H1 (cell line): ENCODE results near the gene GUCA1A. TPM values are rescaled to one million over a fixed set of nuclear protein-coding genes. Genes with fewer than 3 reads are reported as not detected.

Source experiments
- CTCF ChIA-PET: fragments of 300-600 bp; sonication (Branson Sonifier 250); formaldehyde crosslinking; loops from one replicate; lab custom pipeline; 2021; ENCODE audit not compliant: partially characterized antibody; lab: Charles Lee
- POLR2A ChIA-PET: fragments of 300-600 bp; sonication (Branson Sonifier 250); formaldehyde crosslinking; loops from one replicate; lab custom pipeline; 2021; ENCODE audit warnings: inconsistent platforms; ENCODE audit not compliant: partially characterized antibody; lab: Charles Lee
- DNase-seq, 2 experiments: peaks; one replicate each; pipeline versions ENCODE4 v3.0.0 to v3.0.0-alpha.2; 2010 to 2022; ENCODE audit warnings: low spot score in 2 of 2, low read depth in 1 of 2, mixed read lengths in 1 of 2
- FAIRE-seq: peaks from 2 replicates; lab custom pipeline; 2011; peaks lifted over from hg19 to GRCh38; lab: Jason Lieb, UNC
- H2AFZ ChIP-seq: 2 replicates; pipeline ENCODE4 v1.8.1; 2012; ENCODE audit warnings: low read length, inconsistent platforms
- H2AK5ac ChIP-seq: 2 replicates; pipeline ENCODE4 v1.6.1; 2013; ENCODE audit warnings: low read depth, low read length
- H2BK120ac ChIP-seq: replicated peaks from 2 replicates; pipeline ENCODE3; 2013; ENCODE audit warnings: low read depth, low read length, inconsistent platforms
- H2BK12ac ChIP-seq: 2 replicates; pipeline ENCODE4 v1.6.1; 2013; ENCODE audit warnings: low read depth, low read length
- H2BK15ac ChIP-seq: 2 replicates; pipeline ENCODE4 v1.6.1; 2013; ENCODE audit warnings: low read length
- H2BK20ac ChIP-seq: 2 replicates; pipeline ENCODE4 v1.6.1; 2013; ENCODE audit warnings: low read length
- H2BK5ac ChIP-seq: 2 replicates; pipeline ENCODE4 v1.6.1; 2013; ENCODE audit warnings: low read depth, low read length
- H3K14ac ChIP-seq: 2 replicates; pipeline ENCODE4 v1.6.1; 2013; ENCODE audit warnings: inconsistent platforms; ENCODE audit not compliant: insufficient read length
- H3K18ac ChIP-seq: 2 replicates; pipeline ENCODE4 v1.6.1; 2013; ENCODE audit warnings: low read length; ENCODE audit errors: extremely low read depth
- H3K23ac ChIP-seq: 2 replicates; pipeline ENCODE4 v1.6.1; 2013; ENCODE audit warnings: inconsistent platforms; ENCODE audit not compliant: insufficient read length
- H3K23me2 ChIP-seq: 2 replicates; pipeline ENCODE4 v1.6.1; 2013; ENCODE audit warnings: low read depth, low read length
- H3K27ac ChIP-seq: 2 replicates; pipeline ENCODE4 v1.6.1; 2011; ENCODE audit warnings: low read depth, low read length, inconsistent platforms
- H3K27me3 ChIP-seq, 4 experiments: replicated peaks in 1 of 4; 1 replicate in 1 of 4; 2 replicates in 3 of 4; pipeline versions ENCODE4 v1.6.1 to v1.8.1; 2011 to 2013; ENCODE audit warnings: low read length in 3 of 4, mild to moderate bottlenecking in 3 of 4, inconsistent platforms in 2 of 4, mixed read lengths in 2 of 4, moderate library complexity in 1 of 4; ENCODE audit not compliant: control insufficient read depth in 3 of 4, insufficient read depth in 3 of 4; ENCODE audit errors: extremely low read depth in 1 of 4
- H3K36me3 ChIP-seq, 4 experiments: 2 replicates each; pipeline versions ENCODE4 v1.6.1 to v1.8.1; 2011 to 2013; ENCODE audit warnings: mild to moderate bottlenecking in 4 of 4, low read length in 3 of 4, moderate library complexity in 2 of 4, control low read depth in 1 of 4, inconsistent platforms in 1 of 4; ENCODE audit not compliant: insufficient read depth in 4 of 4, control insufficient read depth in 2 of 4
- H3K4ac ChIP-seq: replicated peaks from 2 replicates; pipeline ENCODE3; 2013; ENCODE audit warnings: low read length, low read depth, mixed read lengths, inconsistent platforms; ENCODE audit not compliant: insufficient read length
- H3K4me1 ChIP-seq, 4 experiments: replicated peaks in 1 of 4; 1 replicate in 1 of 4; 2 replicates in 3 of 4; pipeline versions ENCODE4 v1.6.1 to v1.8.1; 2011 to 2013; ENCODE audit warnings: low read length in 3 of 4, inconsistent platforms in 2 of 4, mixed read lengths in 1 of 4; ENCODE audit not compliant: insufficient read depth in 4 of 4, control insufficient read depth in 3 of 4
- H3K4me2 ChIP-seq, 2 experiments: 2 replicates each; pipeline versions ENCODE4 v1.6.1 to v1.8.1; 2011 to 2013; ENCODE audit warnings: low read depth in 2 of 2, low read length in 2 of 2, control low read depth in 1 of 2, inconsistent platforms in 1 of 2, mild to moderate bottlenecking in 1 of 2; ENCODE audit not compliant: insufficient read depth in 1 of 2
- H3K4me3 ChIP-seq, 4 experiments: fragments of 200-600, 300-600 bp in 1 of 4; sonication (generic), shearing (Covaris generic), sonication (Bioruptor Twin) in 1 of 4; 2 replicates each; pipeline versions ENCODE4 v1.5.1 to v1.8.1; 2011 to 2016; ENCODE audit warnings: low read length in 4 of 4, low read depth in 3 of 4, control low read depth in 2 of 4, inconsistent platforms in 2 of 4, mild to moderate bottlenecking in 2 of 4, mixed read lengths in 1 of 4, moderate library complexity in 1 of 4; ENCODE audit not compliant: insufficient read depth in 2 of 4; ENCODE audit errors: extremely low read depth in 1 of 4
- H3K56ac ChIP-seq: replicated peaks from 2 replicates; pipeline ENCODE3; 2013; ENCODE audit warnings: low read depth, mild to moderate bottlenecking, mixed read lengths, low read length, inconsistent platforms; ENCODE audit not compliant: insufficient read length
- H3K79me1 ChIP-seq: 2 replicates; pipeline ENCODE4 v1.6.1; 2013; ENCODE audit warnings: low read depth, low read length, control low read depth
- H3K79me2 ChIP-seq, 2 experiments: 2 replicates each; pipeline versions ENCODE4 v1.6.1 to v1.8.1; 2012 to 2013; ENCODE audit warnings: low read length in 2 of 2, mild to moderate bottlenecking in 2 of 2, inconsistent platforms in 1 of 2; ENCODE audit not compliant: insufficient read depth in 2 of 2, control insufficient read depth in 1 of 2
- H3K9ac ChIP-seq, 4 experiments: replicated peaks in 1 of 4; 1 replicate in 1 of 4; 2 replicates in 3 of 4; pipeline versions ENCODE4 v1.6.1 to v1.8.1; 2011 to 2013; ENCODE audit warnings: low read depth in 3 of 4, low read length in 3 of 4, control low read depth in 2 of 4, mild to moderate bottlenecking in 2 of 4, moderate library complexity in 2 of 4, inconsistent platforms in 1 of 4; ENCODE audit errors: extremely low read depth in 1 of 4
- H3K9me3 ChIP-seq, 2 experiments: 2 replicates each; pipeline versions ENCODE4 v1.6.1 to v1.8.1; 2012 to 2013; ENCODE audit warnings: mild to moderate bottlenecking in 2 of 2, moderate library complexity in 2 of 2, control low read depth in 1 of 2, inconsistent platforms in 1 of 2, low read depth in 1 of 2, low read length in 1 of 2, mixed read lengths in 1 of 2; ENCODE audit not compliant: insufficient read depth in 2 of 2
- H4K20me1 ChIP-seq, 2 experiments: replicated peaks in 1 of 2; 2 replicates each; pipeline versions ENCODE3 to v1.8.1; 2011 to 2013; ENCODE audit warnings: inconsistent platforms in 2 of 2, low read length in 2 of 2, mild to moderate bottlenecking in 1 of 2; ENCODE audit not compliant: insufficient read depth in 2 of 2, control insufficient read depth in 1 of 2
- H4K5ac ChIP-seq: 2 replicates; pipeline ENCODE4 v1.6.1; 2013; ENCODE audit warnings: low read length, low read depth, mixed read lengths, inconsistent platforms; ENCODE audit not compliant: insufficient read length
- H4K8ac ChIP-seq: 2 replicates; pipeline ENCODE4 v1.8.0; 2013; ENCODE audit warnings: mild to moderate bottlenecking, moderate library complexity, low read length, inconsistent platforms; ENCODE audit not compliant: insufficient read depth; ENCODE audit errors: extremely low read depth
- H4K91ac ChIP-seq: replicated peaks from 2 replicates; pipeline ENCODE3; 2013; ENCODE audit warnings: low read length, mixed read lengths, inconsistent platforms; ENCODE audit not compliant: insufficient read length
- BCL11A ChIP-seq, 2 experiments: IDR thresholded peaks; one replicate each; pipeline ENCODE4 v1.6.1; 2011; ENCODE audit warnings: low read depth in 2 of 2, low read length in 2 of 2, mild to moderate bottlenecking in 2 of 2
- CEBPB ChIP-seq: IDR thresholded peaks from 2 replicates; pipeline ENCODE4 v1.6.1; 2012; ENCODE audit warnings: low read depth, low read length
- CHD2 ChIP-seq: IDR thresholded peaks from 2 replicates; pipeline ENCODE4 v1.6.1; 2012; ENCODE audit warnings: low read length, improper control_type of control experiment
- CREB1 ChIP-seq: IDR thresholded peaks from 2 replicates; pipeline ENCODE4 v1.6.1; 2012; ENCODE audit warnings: inconsistent platforms
- EP300 ChIP-seq, 2 experiments: IDR thresholded peaks; 1 replicate in 1 of 2; 2 replicates in 1 of 2; pipeline ENCODE4 v1.6.1; 2011 to 2012; ENCODE audit warnings: low read depth in 2 of 2, low read length in 2 of 2, mild to moderate bottlenecking in 2 of 2, borderline replicate concordance in 1 of 2, inconsistent platforms in 1 of 2, moderate library complexity in 1 of 2
- FOSL1 ChIP-seq: IDR thresholded peaks from 2 replicates; pipeline ENCODE4 v1.6.1; 2011; ENCODE audit warnings: mild to moderate bottlenecking, low read depth, low read length, moderate library complexity; ENCODE audit not compliant: insufficient read depth
- GTF2F1 ChIP-seq: IDR thresholded peaks from 2 replicates; pipeline ENCODE4 v1.6.1; 2012; ENCODE audit warnings: low read depth, low read length, improper control_type of control experiment, borderline replicate concordance
- JUND ChIP-seq: IDR thresholded peaks from 2 replicates; pipeline ENCODE4 v1.6.1; 2011; ENCODE audit warnings: mild to moderate bottlenecking, improper control_type of control experiment, low read length
- KDM4A ChIP-seq: IDR thresholded peaks from one replicate; pipeline ENCODE4 v1.7.1; 2012; ENCODE audit warnings: low read depth, mild to moderate bottlenecking, moderate library complexity, low read length, inconsistent platforms; ENCODE audit not compliant: severe bottlenecking
- MAFK ChIP-seq: IDR thresholded peaks from 2 replicates; pipeline ENCODE4 v1.6.1; 2012; ENCODE audit warnings: low read depth, mild to moderate bottlenecking, improper control_type of control experiment, low read length
- PHF8 ChIP-seq: fragments of 200-600 bp; sonication (generic); conservative IDR thresholded peaks from 2 replicates; pipeline ENCODE4 v1.7.1; 2012; ENCODE audit warnings: low read depth, mild to moderate bottlenecking, inconsistent platforms, low read length, moderate library complexity
- TCF12 ChIP-seq: IDR thresholded peaks from 2 replicates; pipeline ENCODE4 v1.6.1; 2011; ENCODE audit warnings: low read depth, mild to moderate bottlenecking, low read length
- WGBS, 2 experiments: shearing (Covaris generic) in 1 of 2; methylation state at CpG; one replicate each; pipeline versions ENCODE4 v1.1.6 to v1.1.7; 2013 to 2015; ENCODE audit warnings: low lambda C conversion rate in 2 of 2, mixed read lengths in 2 of 2, inconsistent platforms in 1 of 2, low coverage in 1 of 2, missing lambda C conversion rate in 1 of 2; ENCODE audit not compliant: insufficient replicate concordance in 2 of 2, insufficient coverage in 1 of 2, insufficient read length in 1 of 2; ENCODE audit errors: extremely low coverage in 1 of 2, missing lambda C conversion rate in 1 of 2; 5-methylcytosine and 5-hydroxymethylcytosine counted together
- polyA plus RNA-seq, 7 experiments: library from polyadenylated mRNA; depleted of rRNA in 3 of 7; stranded (reverse) in 5 of 7; unstranded in 2 of 7; fragments of >200 nt in 5 of 7; fragments of 200-250 nt in 2 of 7; gene quantifications; 1 replicate in 5 of 7; 2 replicates in 1 of 7; 4 replicates in 1 of 7; pipeline versions ENCODE4 v1.2.1 to v1.2.3, GENCODE V29; 2011 to 2013; ENCODE audit warnings: missing spikeins in 2 of 7, mixed read lengths in 2 of 7
- total RNA-seq: library from RNA; stranded (reverse); fragmentation: NEBNext Ultra II Directional; extraction: Animal tissue kit (Norgen Biotek cat#: 25700); gene quantifications from 2 replicates; pipeline ENCODE4 v1.2.1, GENCODE V29; 2021

Gene GUCA1A
- total and polyA plus RNA-seq, 2 of the 8 experiments (the other 6 are each of a cell fraction or from before 2014, with no cell fraction given) = 4.6 to 24.6 TPM

- Histone ChIP-seq H3K23me2 (peaks cover 10% of the 10 kb centered on the region), H3K79me2 (peaks cover 12 to 37% of the 10 kb centered on the region in 2 experiments), H3K56ac (peak within 1 kb of the TSS; percentile 52), H2BK120ac (peak within 1 kb of the TSS; percentile 88), H2AFZ (0 out of 2 replicates have a peak within 1 kb of the TSS, but pooled peaks have one; percentile 43), H3K23ac (no peak within 1 kb of the TSS), H3K27me3 (no peaks in the 10 kb centered on the region), H3K79me1 (peaks cover 5% of the 10 kb centered on the region; the same call in 1 of the 2 replicates), H3K18ac (peak within 1 kb of the TSS; percentile 100), H3K4me2 (peak within 1 kb of the TSS; percentile 83 to 84), H4K91ac (peak within 1 kb of the TSS; percentile 88), H2BK5ac (peak within 1 kb of the TSS; percentile 91), H4K20me1 (peaks cover 15 to 17% of the 10 kb centered on the region in 2 experiments), H2AK5ac (peak within 1 kb of the TSS; percentile 16; the same call in 1 of the 2 replicates), H3K4me3 (peak within 1 kb of the TSS; percentile 78 to 94 (median 90)), H2BK20ac (no peak within 1 kb of the TSS), H3K14ac (no peak within 1 kb of the TSS), H2BK15ac (0 out of 2 replicates have a peak within 1 kb of the TSS, but pooled peaks have one; percentile 73), H3K9me3 (no peaks in the 10 kb centered on the region), H4K8ac (peak within 1 kb of the TSS; percentile 91), H2BK12ac (peak within 1 kb of the TSS; percentile 62), H3K36me3 (no peaks in the 10 kb centered on the region), H3K27ac (peak within 1 kb of the TSS; percentile 80), H3K4me1 (peaks cover 17 to 33% (median 31%) of the 10 kb centered on the region in 4 experiments), H3K9ac (peak within 1 kb of the TSS; percentile 77 to 90 (median 80)), H3K4ac (peak within 1 kb of the TSS; percentile 87), H4K5ac (peak within 1 kb of the TSS; percentile 87)
- CTCF ChIA-PET = interaction anchor here (0.6 to 12.4 kb wide), 8 partner anchors 14 to 51 kb away, joined by 3 to 123 read pairs (median 3); a partner anchor contains a TSS
- FAIRE-seq = no peak
- POLR2A ChIA-PET = interaction anchor here (0.7 to 9.7 kb wide), 22 partner anchors 8 to 101 kb away, joined by 3 to 109 read pairs (median 6); partner anchors contain the start of genes GUCA1B and TAF8
- 3% methylated on average over 36 of the region's 60 CpGs; no CpG with 5 or more reads in 1 of the 2 experiments for WGBS, 2 experiments
- DNase-seq = peak; percentile 46 to 86
- TF ChIP-seq MAFK (no peak), CHD2 (no peak), TCF12 (0 out of 2 replicates have a peak, but pooled peaks have one; percentile 32), FOSL1 (no peak), CEBPB (no peak), KDM4A (no peak), JUND (no peak), EP300 (IDR thresholded peaks at IDR 0.05; ENCODE audit: borderline replicate concordance in 1 of 2, low read depth in 2 of 2, low read length in 2 of 2) (0 out of 3 replicates have a peak, but pooled peaks of 1 of the 2 experiments have one; percentile 62), PHF8 (peak; percentile 85), BCL11A (IDR thresholded peaks at IDR 0.05; ENCODE audit: low read depth in 2 of 2, low read length in 2 of 2) (no peak), GTF2F1 (no peak), CREB1 (no peak)
Observed at GRCh38 chr6:42142118-42142835, 30.9 kb upstream of the GUCA1A start, which contains the start of gene C6orf132. Gene C6orf132, minus strand, starts transcription at chr6:42142620. Its CDS starts 176 bp downstream, at chr6:42142444.
